GM18508 (cell line): ENCODE data around the gene HIVEP3.

Experiments used
- ATAC-seq: cut with Tn5 transposase; IDR thresholded peaks from one replicate; pipeline ENCODE4 v1.9.1; 2021; ENCODE audit warnings: moderate number of reproducible peaks; ENCODE audit not compliant: insufficient read depth, unreplicated experiment

HIVEP3 gene

DNA sequence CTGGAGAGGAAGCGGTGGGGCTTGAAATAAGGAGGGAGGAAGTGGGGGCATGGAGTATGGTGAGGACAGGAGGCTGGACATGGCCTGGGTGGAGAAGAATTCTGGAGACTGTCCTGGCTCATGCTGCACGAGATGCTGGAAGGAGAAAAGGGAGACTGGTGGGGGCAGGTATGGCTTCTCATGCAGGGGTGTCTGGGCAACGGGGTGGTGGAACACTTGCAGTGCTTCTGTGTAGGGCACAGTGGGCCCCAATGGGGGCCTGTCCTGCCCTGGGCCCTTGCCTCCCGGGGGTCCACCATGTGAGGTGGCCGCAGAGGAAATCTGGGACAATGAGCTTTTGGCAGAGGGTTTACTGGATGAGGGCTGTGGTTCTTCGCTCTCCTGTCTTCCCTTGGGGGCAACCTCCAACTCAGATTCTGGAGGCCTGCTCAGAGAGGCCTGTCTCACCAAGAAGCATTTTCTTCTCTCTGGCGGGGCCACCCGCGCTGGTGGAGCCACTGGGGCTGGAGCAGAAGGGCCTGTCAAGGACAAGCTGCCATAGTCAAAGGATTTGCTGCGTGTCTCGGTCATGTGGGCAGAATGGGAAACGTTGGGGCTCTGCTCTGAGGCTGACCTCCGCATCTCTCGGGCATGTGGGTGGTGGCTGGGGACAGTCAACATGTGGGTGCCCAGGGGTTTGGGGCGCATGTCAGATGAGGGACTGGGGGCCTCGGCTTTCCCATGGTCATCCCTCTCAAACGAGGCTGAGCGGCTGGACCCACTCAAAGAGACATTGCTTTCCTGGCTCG, 337.3 kb downstream of the HIVEP3 start:
- no peak for ATAC-seq

DNA sequence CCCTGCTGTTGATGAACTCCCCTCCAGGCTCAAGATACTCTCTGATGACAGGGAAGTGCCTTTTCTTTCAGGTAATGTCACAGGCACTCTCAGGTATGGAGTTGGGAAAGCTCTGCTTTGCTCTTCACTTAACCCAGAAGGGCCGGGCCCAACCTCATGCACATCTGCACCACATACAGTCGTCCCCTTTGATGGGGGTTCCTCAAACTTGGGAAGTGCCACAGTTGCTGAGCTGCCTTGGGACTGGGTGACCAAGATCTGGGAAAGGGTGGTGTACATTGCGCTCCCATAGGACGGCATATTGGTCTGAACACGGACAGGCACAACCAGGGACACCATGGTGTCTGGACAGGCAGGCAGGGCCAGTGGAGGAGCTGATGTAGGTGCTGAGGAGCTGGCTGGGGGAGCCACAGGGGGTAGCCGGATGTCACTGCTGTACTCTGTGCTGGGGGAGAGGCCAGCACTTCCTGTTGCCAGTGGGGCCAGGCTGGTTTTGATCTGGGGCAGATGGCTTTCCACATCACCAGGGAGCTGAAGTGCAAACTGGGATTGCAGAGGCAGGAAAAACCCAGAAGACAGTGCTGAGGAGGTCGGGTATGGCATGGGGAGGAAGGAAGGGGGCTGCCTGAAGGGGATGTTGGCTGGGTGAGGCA, 338.1 kb downstream of the HIVEP3 start:
- no peak for ATAC-seq

DNA sequence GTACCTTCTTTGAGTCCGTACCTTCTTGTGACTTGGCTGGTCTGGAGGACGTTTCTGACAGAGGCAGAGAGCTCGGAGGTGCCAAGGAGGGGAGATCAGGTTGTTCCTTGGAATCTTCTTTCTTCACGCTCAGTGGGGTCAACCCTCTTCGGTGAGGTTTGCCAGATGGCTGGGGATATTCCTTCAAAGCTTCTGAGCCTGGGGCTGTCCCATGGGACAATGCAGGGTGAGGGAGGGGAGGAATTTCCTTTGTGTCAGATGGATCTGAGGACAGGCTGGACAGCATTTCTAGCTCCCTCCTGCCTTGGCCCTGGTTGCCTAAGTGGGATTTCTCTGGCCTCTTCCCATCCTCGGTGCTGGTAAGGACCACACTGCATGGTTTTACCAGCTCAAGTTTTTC, 338.7 kb downstream of the HIVEP3 start:
- no peak for ATAC-seq

DNA sequence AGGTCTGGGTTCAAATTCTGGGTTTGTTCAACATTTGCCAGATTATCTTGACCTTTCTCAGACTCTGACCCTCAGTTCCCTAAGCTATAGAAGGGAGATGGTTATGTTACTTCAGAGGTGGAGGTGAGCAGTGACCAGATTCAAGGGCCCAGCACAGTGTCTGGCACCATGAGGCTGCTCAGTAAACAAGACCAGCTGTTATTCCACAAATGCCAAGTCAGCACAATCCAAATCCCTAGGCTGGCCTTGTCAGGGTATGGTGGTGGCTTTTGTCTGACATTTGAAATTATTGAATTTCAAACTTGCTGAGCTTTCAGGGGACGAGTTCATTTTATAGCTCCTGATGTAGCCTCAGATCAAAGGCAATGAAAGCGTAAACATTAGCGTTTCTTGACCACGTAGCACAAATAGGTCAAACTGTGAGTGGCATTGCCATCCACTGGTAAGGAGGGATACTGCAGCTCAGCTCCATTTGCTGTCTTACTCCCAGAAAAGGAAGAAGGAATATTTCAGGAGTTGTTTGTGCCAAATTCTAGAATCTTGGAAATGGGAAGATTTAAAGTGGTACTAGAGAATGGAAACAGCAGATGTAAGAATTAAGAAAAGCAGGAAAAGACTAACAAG, 339.9 kb downstream of the HIVEP3 start:
- no peak for ATAC-seq

DNA sequence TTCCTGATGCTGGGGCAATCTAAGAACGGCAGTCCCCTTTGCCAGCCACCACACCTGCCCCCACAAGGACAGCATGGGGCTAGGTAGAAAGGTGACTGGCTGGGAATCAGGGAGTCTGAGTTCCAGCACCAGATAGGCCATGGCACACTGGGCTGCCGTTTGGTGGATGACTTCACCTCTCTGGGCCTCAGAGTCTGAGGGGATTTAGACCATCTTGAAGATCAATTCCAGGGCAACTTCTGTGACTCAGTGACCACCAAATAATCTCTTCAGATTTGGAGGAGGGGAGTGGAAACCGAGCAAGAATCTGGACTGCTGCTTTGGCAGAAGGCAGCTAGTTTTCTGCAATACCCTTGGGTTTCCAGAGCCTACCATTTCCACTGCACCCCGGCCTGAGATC, 342.1 kb downstream of the HIVEP3 start:
- no peak for ATAC-seq

DNA sequence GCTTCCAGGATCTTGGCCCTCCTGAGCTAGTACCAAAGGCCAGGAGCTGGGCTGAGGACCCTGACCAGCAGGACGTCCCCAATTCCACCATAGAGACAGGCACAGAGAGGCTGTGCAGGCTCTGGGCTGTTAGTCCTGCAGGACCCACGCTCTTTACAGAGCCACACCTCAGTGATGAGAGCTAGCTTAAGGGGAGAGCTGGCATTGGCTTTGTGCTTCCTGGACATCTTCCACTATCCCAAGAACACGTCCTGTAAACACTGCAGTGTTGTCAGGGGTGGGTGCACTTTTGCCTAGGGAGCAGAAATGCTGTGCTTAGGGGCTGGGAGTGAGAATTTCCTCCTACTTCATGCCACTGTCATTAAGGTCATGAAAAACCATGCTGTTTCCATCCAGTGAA, 342.5 kb downstream of the HIVEP3 start:
- ATAC-seq, result no peak

DNA sequence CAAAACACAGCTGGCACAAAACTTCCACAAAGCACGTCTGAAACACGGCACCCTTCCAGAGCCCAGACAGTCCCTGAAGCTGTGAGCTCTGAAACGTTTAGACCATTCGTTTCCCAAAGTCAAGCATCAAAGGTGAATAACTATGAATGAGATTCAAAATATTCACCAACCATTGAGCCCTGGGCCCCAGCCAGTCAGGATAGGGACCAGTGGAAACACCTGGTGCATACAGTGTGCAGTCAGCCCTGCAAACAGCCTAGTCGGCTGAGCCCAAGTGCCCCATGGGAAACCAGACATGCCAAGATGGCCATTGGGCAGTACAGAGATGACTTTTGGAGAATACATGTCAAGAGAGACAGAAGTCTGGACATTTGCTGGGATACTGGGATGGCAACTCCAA, 343.9 kb downstream of the HIVEP3 start:
- ATAC-seq, result no peak

DNA sequence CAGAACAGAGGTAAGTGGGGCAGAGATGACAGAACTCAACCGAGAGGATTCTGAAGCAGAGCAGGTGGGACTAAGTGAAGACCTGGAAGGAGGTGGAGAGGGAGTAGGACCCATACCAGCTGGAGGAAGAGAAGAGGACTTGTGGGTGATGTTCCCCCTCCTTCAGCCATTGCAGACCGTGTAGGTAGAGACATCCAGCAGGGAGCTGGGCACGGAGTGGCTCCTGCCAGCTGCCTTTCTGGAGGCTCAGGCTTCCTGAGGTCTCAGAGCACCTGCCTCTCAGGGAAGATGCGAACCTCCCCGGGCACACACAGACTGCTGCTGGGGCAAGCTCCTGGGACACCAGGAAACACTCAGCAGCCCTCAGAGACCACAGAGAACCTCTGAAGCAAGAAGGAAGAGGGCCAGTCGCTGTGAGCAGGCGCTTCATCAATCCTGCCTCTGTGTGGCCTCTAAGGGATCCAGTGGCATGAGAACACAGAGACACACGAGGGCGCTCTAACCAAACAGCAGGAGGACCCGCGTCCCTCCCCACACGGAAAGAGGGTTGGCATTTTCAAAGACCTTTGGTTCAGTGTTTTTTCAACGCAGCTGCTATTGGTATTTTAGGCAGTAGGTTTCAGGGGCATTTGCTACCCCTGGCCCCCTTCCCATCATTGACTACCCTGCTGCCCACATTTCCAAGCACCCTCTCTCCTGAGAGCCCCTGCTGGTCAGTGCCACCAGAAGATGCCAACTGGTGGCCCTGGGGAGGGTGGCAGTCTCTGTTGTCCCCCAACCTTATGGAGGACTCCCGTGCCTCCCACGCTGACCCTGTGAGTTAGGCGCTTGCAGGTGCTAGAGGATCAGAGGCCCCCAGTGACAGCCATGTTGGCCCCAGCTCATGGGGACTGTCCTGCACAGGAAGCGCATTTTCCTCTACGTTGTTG, 344.7 kb downstream of the HIVEP3 start:
- no peak for ATAC-seq

DNA sequence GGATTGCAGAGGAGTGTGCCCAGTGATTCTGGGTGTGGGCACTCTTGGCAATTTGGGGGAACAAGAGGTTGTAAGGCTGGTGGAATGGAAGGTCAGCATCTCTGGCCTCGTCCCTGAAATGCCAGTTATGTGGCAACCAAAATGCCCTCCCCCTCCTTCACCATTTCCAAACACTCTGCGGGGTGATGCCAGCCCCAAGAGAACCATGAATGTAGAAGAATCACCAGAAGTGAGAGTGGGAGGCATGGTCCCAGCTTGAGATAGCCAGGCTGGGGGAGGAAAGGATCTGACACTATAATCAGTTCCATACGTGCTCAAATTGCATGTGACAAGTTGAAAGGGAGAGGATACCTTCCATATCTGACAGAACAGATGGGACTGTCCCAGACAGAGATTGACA, 345.5 kb downstream of the HIVEP3 start:
- ATAC-seq, result no peak

DNA sequence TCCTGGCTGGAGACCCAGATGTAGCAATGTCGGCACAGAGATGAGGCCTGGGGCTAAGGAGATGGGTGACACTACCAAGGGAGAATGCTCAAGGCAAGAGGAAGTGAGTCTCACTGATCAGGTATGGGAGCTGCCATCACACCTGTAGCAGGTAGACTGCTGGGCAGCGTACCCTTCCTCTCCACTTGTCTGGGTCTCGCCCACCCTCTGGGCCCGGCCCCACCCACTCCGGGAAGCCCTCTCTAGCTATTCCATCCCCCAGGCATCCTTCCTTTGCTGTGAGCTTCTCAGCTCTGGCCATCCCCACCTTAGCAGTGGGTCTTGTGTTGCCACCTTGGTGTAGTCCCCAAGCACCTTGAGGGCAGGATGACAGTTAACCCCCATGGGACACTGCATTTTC, 346.5 kb downstream of the HIVEP3 start:
- ATAC-seq, result no peak

DNA sequence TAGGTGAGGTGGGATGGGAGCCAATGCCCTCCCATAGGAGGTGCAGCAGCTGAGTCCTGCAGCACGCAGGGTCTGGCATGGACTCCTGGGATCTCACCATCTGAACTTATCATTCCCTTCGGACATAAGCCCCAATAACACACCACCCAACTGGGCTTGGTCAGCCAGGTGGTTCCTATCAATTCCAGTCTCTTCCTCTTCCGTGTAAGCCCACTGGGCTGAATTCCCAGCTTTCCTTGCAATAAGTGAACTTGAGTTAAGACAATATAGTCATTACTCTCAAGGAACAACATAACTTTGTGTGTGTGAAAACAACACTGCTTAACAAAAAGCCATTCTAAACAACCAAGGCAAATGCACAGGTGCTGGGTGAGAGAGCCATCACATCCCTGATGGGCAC, 347.7 kb downstream of the HIVEP3 start:
- ATAC-seq, result no peak

DNA sequence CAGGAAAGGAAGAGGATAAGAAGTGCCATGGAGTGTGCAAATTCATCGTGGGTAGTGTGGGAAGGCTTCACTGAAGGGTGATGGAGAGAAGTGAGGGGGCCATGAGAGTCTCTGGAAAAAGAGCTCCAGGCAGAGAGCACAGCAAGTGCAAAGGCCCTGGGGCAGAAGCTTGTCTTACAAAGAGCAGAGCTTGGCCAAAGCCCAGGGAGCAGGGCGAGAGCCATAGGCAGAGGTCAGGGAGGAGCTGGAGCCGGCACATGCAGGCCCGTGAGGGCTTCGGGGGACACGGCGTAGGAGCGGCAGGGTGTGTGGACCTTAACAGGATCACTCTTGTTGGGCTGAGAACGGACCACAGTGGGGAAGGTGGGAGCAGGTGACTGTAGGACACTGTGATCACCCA, 350.5 kb downstream of the HIVEP3 start:
- ATAC-seq, result no peak

DNA sequence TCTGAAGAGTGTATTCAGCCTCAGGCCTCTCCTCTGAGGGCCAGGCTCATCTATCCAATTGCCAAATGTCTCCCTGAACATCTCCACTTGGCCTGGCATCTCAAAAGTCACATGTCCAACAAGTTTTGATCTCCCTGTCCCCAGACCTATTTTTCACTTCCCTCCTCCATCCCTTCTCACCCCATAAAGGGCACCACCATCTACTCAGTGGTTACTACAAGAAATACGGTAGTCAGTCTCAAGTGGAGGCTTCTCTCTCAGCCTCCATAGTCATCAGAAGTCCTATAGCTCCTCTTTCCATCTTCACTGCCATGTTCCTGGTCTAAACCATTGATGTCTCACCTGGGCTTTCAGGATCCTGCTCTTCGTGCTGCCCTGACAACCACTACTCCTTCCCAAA, 351.8 kb downstream of the HIVEP3 start:
- no peak for ATAC-seq

DNA sequence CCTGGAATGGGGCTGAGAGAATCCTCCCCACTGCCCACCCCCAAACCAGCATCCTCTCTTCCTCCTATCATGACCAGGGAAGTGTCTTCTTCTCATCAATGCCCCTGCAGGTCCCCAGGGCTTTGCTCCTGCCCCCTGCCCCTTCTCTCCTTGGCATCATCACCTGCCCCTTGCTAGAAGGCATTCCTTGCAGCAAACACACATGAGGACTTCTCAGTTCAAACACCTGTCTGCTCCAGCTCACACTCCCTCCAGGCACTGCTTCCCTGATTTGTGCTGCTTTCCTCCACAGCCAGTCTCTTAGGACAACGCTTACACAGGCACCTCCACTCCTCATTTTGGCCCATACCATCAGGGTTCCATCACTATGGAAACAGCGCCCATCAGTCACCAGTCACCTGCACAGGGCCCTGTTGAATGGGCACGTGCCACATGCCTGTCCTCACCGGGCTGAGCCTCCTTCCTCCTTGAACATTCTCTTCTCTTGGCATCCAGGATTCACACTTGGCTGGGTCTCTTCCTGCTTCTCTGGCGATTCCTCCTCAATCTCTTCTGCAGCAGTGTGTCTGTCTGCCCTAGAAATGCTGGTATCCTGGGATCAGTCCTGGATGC, 352.3 kb downstream of the HIVEP3 start:
- ATAC-seq, result no peak

DNA sequence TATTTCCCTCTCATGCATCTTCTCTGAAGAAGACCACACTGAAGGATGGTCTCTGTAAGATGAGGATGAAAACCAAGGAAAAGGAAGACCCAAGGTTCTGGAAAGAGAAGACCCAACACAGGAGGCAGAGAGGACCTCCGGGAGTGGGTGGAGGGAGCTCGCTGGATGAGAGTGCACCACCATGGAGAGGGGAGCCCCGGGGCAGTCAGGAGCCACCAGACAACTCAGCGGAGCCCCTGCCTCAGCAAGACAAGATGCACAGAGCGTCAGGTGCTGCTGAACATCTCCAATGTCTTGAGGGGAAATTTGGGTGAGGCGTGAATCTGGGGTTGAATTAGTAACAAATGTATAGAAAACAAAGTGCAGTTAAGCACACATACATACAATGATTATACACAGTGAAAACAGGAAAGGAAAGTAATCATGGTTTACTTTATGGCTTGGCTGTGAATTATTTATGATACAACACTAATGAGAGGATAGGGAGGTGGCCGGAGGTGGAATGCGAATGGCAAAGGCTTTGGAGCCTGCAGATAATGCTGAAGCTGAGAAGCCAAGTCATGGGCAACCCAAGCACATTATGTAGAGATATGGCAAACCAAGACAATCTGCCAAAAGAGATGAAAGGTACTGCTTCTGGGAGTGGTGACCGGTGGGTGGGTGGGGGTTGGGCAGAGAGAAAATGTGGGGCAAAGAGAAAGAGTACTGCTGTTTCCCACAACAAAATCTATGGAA, 353.8 kb downstream of the HIVEP3 start:
- ATAC-seq, result no peak

DNA sequence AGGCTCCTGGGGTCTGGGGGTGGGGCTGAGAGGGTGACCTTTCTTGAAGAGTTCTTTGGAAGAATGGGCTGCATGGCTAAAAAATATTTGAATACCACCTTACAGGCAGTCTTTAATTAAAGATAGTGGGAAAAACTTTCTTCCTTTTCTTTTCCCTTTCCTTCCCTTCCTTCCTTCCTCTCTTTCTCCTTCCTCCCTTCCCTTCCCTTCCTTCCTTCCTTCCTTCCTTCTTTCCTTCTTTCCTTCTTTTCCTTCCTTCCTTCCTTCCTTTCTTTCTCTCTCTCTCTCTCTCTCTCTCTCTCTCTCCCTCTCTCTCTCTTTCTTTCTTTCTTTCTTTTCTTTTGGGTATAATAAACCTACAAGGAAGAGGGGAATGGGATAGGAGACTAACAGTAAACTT, 356.4 kb downstream of the HIVEP3 start:
- ATAC-seq, result no peak

DNA sequence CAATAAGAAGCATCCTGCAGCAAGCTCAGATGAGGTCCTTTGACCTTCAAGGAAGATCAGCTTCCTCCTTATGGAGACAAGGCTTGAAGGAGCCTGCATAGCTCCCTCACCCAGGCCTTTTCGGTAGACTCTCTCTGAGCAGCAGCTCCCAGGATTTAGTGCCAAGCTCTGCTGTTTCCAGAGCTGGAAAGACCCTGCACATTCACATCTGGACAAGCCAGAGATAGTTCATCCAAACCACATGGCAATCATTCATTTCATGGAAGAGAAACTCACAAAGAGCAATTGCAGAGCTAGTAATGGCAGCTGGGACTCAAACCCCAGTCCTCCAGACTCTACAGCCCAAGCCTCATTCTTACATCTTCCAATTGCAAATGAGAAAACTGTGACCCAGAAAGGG, 357.8 kb downstream of the HIVEP3 start:
- no peak for ATAC-seq

DNA sequence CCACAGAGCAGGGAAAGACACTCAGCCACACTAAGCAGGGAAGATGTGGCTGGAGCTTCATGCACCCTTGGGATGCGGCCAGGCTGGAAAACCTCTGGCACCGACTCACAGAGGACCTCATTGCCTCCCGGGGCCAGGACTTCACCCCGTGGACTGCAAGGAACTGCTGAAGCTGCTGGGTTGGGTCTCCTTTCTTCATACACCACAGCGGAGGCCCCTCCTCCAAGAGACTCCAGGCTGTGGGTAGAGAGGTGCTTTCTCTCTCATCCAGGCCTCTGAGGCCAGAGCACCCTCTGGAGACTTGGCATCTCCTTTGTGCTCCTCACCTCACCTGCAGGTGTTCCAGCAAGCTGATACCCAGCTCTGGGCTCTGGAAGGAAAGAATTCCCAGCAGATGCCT, 358.2 kb downstream of the HIVEP3 start:
- ATAC-seq, result no peak

DNA sequence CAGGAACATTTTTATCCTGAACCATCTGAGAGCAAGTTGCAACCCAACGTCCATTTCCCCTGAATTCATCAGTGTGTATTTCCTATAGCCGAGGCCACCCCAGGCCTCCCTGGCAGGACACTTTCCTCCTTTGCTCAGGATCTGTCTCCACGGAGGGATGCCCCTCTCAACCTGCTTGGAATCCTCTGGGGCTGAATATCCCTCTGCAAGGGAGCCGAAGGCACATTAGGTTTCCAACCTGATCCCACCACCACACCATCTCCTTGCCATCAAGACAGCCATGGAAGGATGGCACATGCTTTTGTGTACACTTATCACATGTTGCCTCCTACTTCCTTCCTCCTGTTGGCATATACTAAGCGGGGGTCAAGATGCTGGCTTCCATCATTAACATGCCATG, 359.4 kb downstream of the HIVEP3 start:
- no peak for ATAC-seq

DNA sequence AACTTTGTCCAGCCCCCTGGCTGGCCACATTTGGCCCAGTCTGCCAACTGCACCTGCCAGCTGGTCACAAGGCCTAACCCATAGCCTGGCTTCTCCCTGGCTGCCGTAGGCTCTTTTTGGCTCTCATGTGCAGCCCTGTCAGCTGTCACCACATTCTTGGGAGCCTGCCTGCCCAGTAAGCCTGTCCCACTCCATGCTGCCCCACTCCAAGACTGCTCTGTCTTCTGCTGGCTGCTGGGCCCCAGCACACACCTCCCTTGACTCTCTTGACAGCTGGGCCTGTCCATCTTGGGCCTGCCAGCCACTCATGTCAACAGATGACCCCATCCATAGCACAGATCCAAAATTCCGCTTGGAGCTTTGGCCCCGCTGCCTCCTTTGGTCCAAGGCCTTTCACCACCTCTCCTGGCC, 360.0 kb downstream of the HIVEP3 start:
- no peak for ATAC-seq
